ENCODE results near the gene NKAIN4. TPM values are rescaled to one million over a fixed set of nuclear protein-coding genes. Genes with fewer than 3 reads are reported as not detected.

Gene NKAIN4
- total RNA-seq, 1 donor from 2014 or later, result 0.60 TPM

- H3K27ac Mint-ChIP-seq, result peak within 1 kb of the TSS; percentile 84
- TF ChIP-seq, protein P1, sequence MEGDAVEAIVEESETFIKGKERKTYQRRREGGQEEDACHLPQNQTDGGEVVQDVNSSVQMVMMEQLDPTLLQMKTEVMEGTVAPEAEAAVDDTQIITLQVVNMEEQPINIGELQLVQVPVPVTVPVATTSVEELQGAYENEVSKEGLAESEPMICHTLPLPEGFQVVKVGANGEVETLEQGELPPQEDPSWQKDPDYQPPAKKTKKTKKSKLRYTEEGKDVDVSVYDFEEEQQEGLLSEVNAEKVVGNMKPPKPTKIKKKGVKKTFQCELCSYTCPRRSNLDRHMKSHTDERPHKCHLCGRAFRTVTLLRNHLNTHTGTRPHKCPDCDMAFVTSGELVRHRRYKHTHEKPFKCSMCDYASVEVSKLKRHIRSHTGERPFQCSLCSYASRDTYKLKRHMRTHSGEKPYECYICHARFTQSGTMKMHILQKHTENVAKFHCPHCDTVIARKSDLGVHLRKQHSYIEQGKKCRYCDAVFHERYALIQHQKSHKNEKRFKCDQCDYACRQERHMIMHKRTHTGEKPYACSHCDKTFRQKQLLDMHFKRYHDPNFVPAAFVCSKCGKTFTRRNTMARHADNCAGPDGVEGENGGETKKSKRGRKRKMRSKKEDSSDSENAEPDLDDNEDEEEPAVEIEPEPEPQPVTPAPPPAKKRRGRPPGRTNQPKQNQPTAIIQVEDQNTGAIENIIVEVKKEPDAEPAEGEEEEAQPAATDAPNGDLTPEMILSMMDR (IDR thresholded peaks at IDR 0.05; ENCODE audit: unreplicated experiment), result no peak
- H3K27me3 Mint-ChIP-seq, result no peaks in the 10 kb centered on the region
- H3K9me3 Mint-ChIP-seq (ENCODE audit: low read depth), result no peaks in the 10 kb centered on the region
- H3K4me1 Mint-ChIP-seq (ENCODE audit: low read depth), result peaks cover 13% of the 10 kb centered on the region
- peak; percentile 87 for DNase-seq (ENCODE audit: low spot score, unreplicated experiment)
- H3K4me3 Mint-ChIP-seq (ENCODE audit: low read depth), result peak within 1 kb of the TSS; percentile 86
- H3K36me3 Mint-ChIP-seq (ENCODE audit: insufficient read depth), result no peaks in the 10 kb centered on the region
These were observed 18.1 kb upstream of the NKAIN4 start, which contains the start of gene ARFGAP1 for GRCh38 chr20:63272105-63273058. ARFGAP1 (plus strand) TSS chr20:63272813; CDS start chr20:63275581, 2,768 bp downstream.

- H3K4me3 Mint-ChIP-seq (ENCODE audit: low read depth), result peak overlapping the region; percentile 76
- H3K9me3 Mint-ChIP-seq (ENCODE audit: low read depth), result no peaks in the 10 kb centered on the region
- DNase-seq (ENCODE audit: low spot score, unreplicated experiment), result no peak
- no peak overlapping the region for H3K27ac Mint-ChIP-seq
- TF ChIP-seq, protein P1 (IDR thresholded peaks at IDR 0.05; ENCODE audit: unreplicated experiment), result no peak
- H3K36me3 Mint-ChIP-seq (ENCODE audit: insufficient read depth), result no peaks in the 10 kb centered on the region
- H3K27me3 Mint-ChIP-seq, result peaks cover 6% of the 10 kb centered on the region
- H3K4me1 Mint-ChIP-seq (ENCODE audit: low read depth), result peaks cover 13% of the 10 kb centered on the region
These were observed 16.5 kb upstream of the NKAIN4 start for GRCh38 chr20:63270606-63271325.

DNA sequence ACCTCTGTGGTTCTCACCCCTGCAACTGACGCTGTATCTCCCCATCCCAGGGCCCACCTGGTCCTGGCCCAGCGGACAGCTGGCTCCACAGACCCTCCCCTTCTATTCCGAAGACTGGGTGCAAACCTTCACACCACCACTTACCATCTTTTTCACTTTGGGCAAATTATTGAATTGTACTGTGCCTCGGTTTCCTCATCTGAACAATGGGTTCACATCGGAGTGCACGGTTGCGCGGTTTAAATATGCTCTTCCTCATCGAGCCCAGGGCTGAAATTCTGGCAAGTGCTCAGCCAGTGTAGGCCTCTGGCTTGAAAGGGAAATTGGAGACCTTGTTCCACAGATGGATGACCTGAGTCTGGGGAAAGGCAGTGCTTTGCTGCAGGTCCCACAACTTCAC is 15.5 kb upstream of the NKAIN4 start:
- Mint-ChIP-seq H3K4me1 (ENCODE audit: low read depth) (peaks cover 13% of the 10 kb centered on the region), H3K27me3 (peaks cover 6% of the 10 kb centered on the region), H3K27ac (no peak overlapping the region), H3K36me3 (ENCODE audit: insufficient read depth) (no peaks in the 10 kb centered on the region), H3K4me3 (ENCODE audit: low read depth) (no peak overlapping the region), H3K9me3 (ENCODE audit: low read depth) (no peaks in the 10 kb centered on the region)
- TF ChIP-seq, protein P1 (IDR thresholded peaks at IDR 0.05; ENCODE audit: unreplicated experiment), result no peak
- DNase-seq (ENCODE audit: low spot score, unreplicated experiment), result no peak

DNA sequence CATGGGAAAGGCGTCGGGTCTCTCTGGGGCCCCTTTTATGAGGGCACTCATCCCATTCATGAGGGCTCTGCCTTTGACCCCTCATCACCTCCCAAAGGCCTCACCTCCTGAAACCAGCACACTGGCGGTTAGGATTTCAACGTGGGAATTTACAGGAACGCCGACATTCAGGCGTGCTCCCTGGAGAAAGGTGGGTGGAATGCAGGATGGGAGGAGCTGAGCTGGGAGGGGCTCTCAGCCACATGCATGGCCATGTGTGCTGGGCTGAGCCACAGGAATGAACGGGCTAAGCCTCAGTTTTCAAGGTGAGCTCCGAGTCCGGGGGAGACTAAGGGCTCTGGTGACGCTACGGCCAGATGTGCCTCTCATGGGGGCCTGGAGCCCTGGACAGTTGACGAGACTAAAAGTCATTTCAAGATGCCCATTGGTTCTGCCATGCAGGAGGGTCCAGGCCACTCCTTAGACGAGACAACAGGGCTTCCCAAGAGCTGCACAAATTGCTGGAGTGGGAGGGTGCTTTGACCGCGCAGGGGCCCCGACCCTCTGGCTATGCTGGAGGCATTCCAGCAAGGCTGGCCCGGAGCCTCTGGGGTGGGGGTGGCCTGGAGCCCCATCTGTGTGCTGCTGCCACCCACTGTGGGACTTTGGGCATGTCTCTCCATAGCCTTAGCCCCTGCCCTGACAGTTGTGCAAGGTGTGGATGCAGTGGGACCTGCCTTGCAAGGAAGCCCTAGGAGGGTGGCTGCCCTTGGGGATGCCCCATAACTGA is 14.6 kb upstream of the NKAIN4 start:
- Mint-ChIP-seq H3K9me3 (ENCODE audit: low read depth) (no peaks in the 10 kb centered on the region), H3K4me3 (ENCODE audit: low read depth) (no peak overlapping the region), H3K27me3 (peaks cover 10% of the 10 kb centered on the region), H3K27ac (no peak overlapping the region), H3K36me3 (ENCODE audit: insufficient read depth) (no peaks in the 10 kb centered on the region), H3K4me1 (ENCODE audit: low read depth) (peaks cover 12% of the 10 kb centered on the region)
- TF ChIP-seq, protein P1 (IDR thresholded peaks at IDR 0.05; ENCODE audit: unreplicated experiment), result no peak
- no peak for DNase-seq (ENCODE audit: low spot score, unreplicated experiment)

DNA sequence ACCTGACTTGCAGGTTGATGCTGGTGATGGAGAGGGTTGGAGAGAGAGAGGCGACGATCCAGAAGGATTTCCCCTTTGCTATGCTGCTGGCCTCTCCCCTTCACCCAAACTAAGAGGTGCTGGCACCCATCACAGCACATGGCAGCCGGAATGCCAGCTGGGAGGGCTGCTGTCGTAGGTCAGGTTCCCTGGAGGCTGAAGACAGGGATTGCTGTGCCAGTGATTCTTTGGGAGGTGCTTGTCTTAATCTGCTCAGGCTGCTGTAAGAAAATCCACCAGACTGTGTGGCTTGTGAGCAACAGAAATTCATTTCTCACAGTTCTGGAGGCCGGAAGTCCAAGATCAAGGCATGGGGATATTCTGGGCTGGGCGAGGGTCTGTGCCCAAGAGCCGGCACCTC is 14.0 kb upstream of the NKAIN4 start:
- Mint-ChIP-seq H3K4me1 (ENCODE audit: low read depth) (peaks cover 6% of the 10 kb centered on the region), H3K4me3 (ENCODE audit: low read depth) (no peak overlapping the region), H3K36me3 (ENCODE audit: insufficient read depth) (no peaks in the 10 kb centered on the region), H3K9me3 (ENCODE audit: low read depth) (no peaks in the 10 kb centered on the region), H3K27ac (no peak overlapping the region), H3K27me3 (peaks cover 10% of the 10 kb centered on the region)
- no peak for DNase-seq (ENCODE audit: low spot score, unreplicated experiment)
- TF ChIP-seq, protein P1 (IDR thresholded peaks at IDR 0.05; ENCODE audit: unreplicated experiment), result no peak

Data from progenitor cell of endocrine pancreas (in vitro differentiated cells).